ENCODE data around the gene OR6C74. TPM values are rescaled to one million over a fixed set of nuclear protein-coding genes. Genes with fewer than 3 reads are reported as not detected.

Gene OR6C74
- total and polyA plus RNA-seq, 8 donors: not detected

- H3K4me1 ChIP-seq: no peaks in the 10 kb centered on the region
- WGBS, 5 donors: 56 to 73% (median 65%) methylated on average over 2 of the region's 2 CpGs
- no peak for DNase-seq
- peaks cover 0 to 4% (median 0%) of the 10 kb centered on the region in 4 donors for H3K9me3 ChIP-seq
- no peaks in the 10 kb centered on the region for H3K27me3 ChIP-seq
- H3K36me3 ChIP-seq: no peaks in the 10 kb centered on the region
- TF ChIP-seq EP300 (IDR thresholded peaks at IDR 0.05): no peak
- no peak for TF ChIP-seq POLR2AphosphoS5 (IDR thresholded peaks at IDR 0.05)
- no peak for TF ChIP-seq CTCF (IDR thresholded peaks at IDR 0.05)
- no peak for TF ChIP-seq POLR2A (IDR thresholded peaks at IDR 0.05)
- intact Hi-C loops (cut with DNase I; ENCODE audit: low total_unique reads): no loop called here
- no peak overlapping the region for H3K27ac ChIP-seq
- H3K4me3 ChIP-seq: no peak overlapping the region
Observed at GRCh38 chr12:55258303-55258702, 13.9 kb downstream of the OR6C74 start.

- H3K9me3 ChIP-seq: peaks cover 0 to 7% (median 3%) of the 10 kb centered on the region in 4 donors
- H3K36me3 ChIP-seq: no peaks in the 10 kb centered on the region
- H3K4me1 ChIP-seq: no peaks in the 10 kb centered on the region
- H3K27me3 ChIP-seq: no peaks in the 10 kb centered on the region
- WGBS, 5 donors: 37 to 51% (median 49%) methylated on average over 2 of the region's 2 CpGs
- no peak overlapping the region for H3K27ac ChIP-seq
- no peak for DNase-seq
- TF ChIP-seq CTCF (IDR thresholded peaks at IDR 0.05): no peak
- TF ChIP-seq POLR2AphosphoS5 (IDR thresholded peaks at IDR 0.05): no peak
- TF ChIP-seq EP300 (IDR thresholded peaks at IDR 0.05): no peak
- TF ChIP-seq POLR2A (IDR thresholded peaks at IDR 0.05): no peak
- H3K4me3 ChIP-seq: no peak overlapping the region
- intact Hi-C loops (cut with DNase I; ENCODE audit: low total_unique reads): no loop called here
Observed at GRCh38 chr12:55280991-55281390, 36.6 kb downstream of the OR6C74 start.

GRCh38 chr12:55289999-55290398, 45.6 kb downstream of the OR6C74 start:
- TF ChIP-seq EP300 (IDR thresholded peaks at IDR 0.05) (no peak), POLR2AphosphoS5 (IDR thresholded peaks at IDR 0.05) (no peak), CTCF (IDR thresholded peaks at IDR 0.05) (no peak), POLR2A (IDR thresholded peaks at IDR 0.05) (no peak)
- H3K4me1 ChIP-seq: no peaks in the 10 kb centered on the region
- H3K4me3 ChIP-seq: no peak overlapping the region
- 44 to 55% (median 46%) methylated on average over 2 of the region's 2 CpGs for WGBS, 5 donors
- intact Hi-C loops (cut with DNase I; ENCODE audit: low total_unique reads): no loop called here
- no peak overlapping the region for H3K27ac ChIP-seq
- no peaks in the 10 kb centered on the region for H3K36me3 ChIP-seq
- DNase-seq: no peak
- no peaks in the 10 kb centered on the region for H3K9me3 ChIP-seq
- no peaks in the 10 kb centered on the region for H3K27me3 ChIP-seq

Other genes starting within 250 kb of the OR6C74 start
- gene NEUROD4, start 224.6 kb upstream of the OR6C74 start, total RNA-seq: not detected
- gene NEUROD4, start 224.6 kb upstream of the OR6C74 start, polyA plus RNA-seq: not detected
- gene OR9K2, start 118.2 kb upstream of the OR6C74 start, total RNA-seq: not detected
- gene OR9K2, start 118.2 kb upstream of the OR6C74 start, polyA plus RNA-seq: not detected
- not detected for gene OR10A7, start 23.6 kb upstream of the OR6C74 start, total RNA-seq
- not detected for gene OR10A7, start 23.6 kb upstream of the OR6C74 start, polyA plus RNA-seq
- gene OR6C6, start 52.0 kb downstream of the OR6C74 start, total RNA-seq: not detected
- not detected for gene OR6C6, start 52.0 kb downstream of the OR6C74 start, polyA plus RNA-seq
- not detected for gene OR6C1, start 69.7 kb downstream of the OR6C74 start, total RNA-seq
- not detected for gene OR6C1, start 69.7 kb downstream of the OR6C74 start, polyA plus RNA-seq
- not detected for gene OR6C3, start 86.1 kb downstream of the OR6C74 start, total RNA-seq
- gene OR6C3, start 86.1 kb downstream of the OR6C74 start, polyA plus RNA-seq: not detected
- not detected for gene OR6C75, start 118.4 kb downstream of the OR6C74 start, total RNA-seq
- not detected for gene OR6C75, start 118.4 kb downstream of the OR6C74 start, polyA plus RNA-seq
- gene OR6C65, start 155.9 kb downstream of the OR6C74 start, total RNA-seq: not detected
- not detected for gene OR6C65, start 155.9 kb downstream of the OR6C74 start, polyA plus RNA-seq
- not detected for gene OR6C76, start 181.6 kb downstream of the OR6C74 start, total RNA-seq
- gene OR6C76, start 181.6 kb downstream of the OR6C74 start, polyA plus RNA-seq: not detected
- not detected for gene OR6C2, start 199.5 kb downstream of the OR6C74 start, total RNA-seq
- gene OR6C2, start 199.5 kb downstream of the OR6C74 start, polyA plus RNA-seq: not detected
- not detected for gene OR6C70, start 225.5 kb downstream of the OR6C74 start, total RNA-seq
- not detected for gene OR6C70, start 225.5 kb downstream of the OR6C74 start, polyA plus RNA-seq
- not detected for gene OR6C68, start 247.8 kb downstream of the OR6C74 start, total RNA-seq
- not detected for gene OR6C68, start 247.8 kb downstream of the OR6C74 start, polyA plus RNA-seq